Neuronal stem cell (in vitro differentiated cells): ENCODE results near the gene MCM10.
"Not testable (repeated sequence)": the region's sequence is repeated elsewhere in the genome, so short reads cannot be mapped to it uniquely, and the experiment has no call there.

Source experiments
- DNase-seq: peaks from one replicate; pipeline ENCODE4 v3.0.0-alpha.2; 2013; ENCODE audit warnings: low spot score
- H2AFZ ChIP-seq: one replicate; pipeline ENCODE4 v1.6.1; 2013; ENCODE audit warnings: mild to moderate bottlenecking, low read length, inconsistent platforms
- H2AK5ac ChIP-seq: 2 replicates; pipeline ENCODE4 v1.6.1; 2013; ENCODE audit warnings: low read depth, mild to moderate bottlenecking, inconsistent platforms, low read length, moderate library complexity, mixed read lengths
- H2BK120ac ChIP-seq: 2 replicates; pipeline ENCODE4 v1.6.1; 2013; ENCODE audit warnings: low read depth, mild to moderate bottlenecking, inconsistent platforms, low read length, moderate library complexity, mixed read lengths
- H2BK12ac ChIP-seq: one replicate; pipeline ENCODE4 v1.6.1; 2013; ENCODE audit warnings: low read length, inconsistent platforms
- H2BK15ac ChIP-seq: 2 replicates; pipeline ENCODE4 v1.6.1; 2013; ENCODE audit warnings: mild to moderate bottlenecking, low read length, inconsistent platforms, mixed read lengths
- H2BK5ac ChIP-seq: one replicate; pipeline ENCODE4 v1.6.1; 2013; ENCODE audit warnings: inconsistent platforms, mild to moderate bottlenecking, low read length, moderate library complexity
- H3K14ac ChIP-seq: one replicate; pipeline ENCODE4 v1.6.1; 2013; ENCODE audit warnings: low read length, inconsistent platforms
- H3K18ac ChIP-seq: 2 replicates; pipeline ENCODE4 v1.6.1; 2013; ENCODE audit warnings: low read length, inconsistent platforms
- H3K23ac ChIP-seq: 2 replicates; pipeline ENCODE4 v1.6.1; 2013; ENCODE audit warnings: low read depth, mild to moderate bottlenecking, mixed read lengths, low read length, inconsistent platforms; ENCODE audit not compliant: poor library complexity
- H3K27ac ChIP-seq: replicated peaks from 3 replicates; pipeline ENCODE4 v1.5.1; 2013; ENCODE audit warnings: low read length, inconsistent platforms
- H3K27me3 ChIP-seq, 3 experiments: 2 replicates each; pipeline ENCODE4 v1.6.1; 2013; ENCODE audit warnings: low read length in 3 of 3, mild to moderate bottlenecking in 2 of 3, inconsistent platforms in 1 of 3, low read depth in 1 of 3, mixed read lengths in 1 of 3, moderate library complexity in 1 of 3; ENCODE audit not compliant: control insufficient read depth in 3 of 3, insufficient read depth in 3 of 3
- H3K36me3 ChIP-seq, 2 donors: replicated peaks in 1 of 2; 2 replicates each; pipeline ENCODE4 v1.6.1; 2013; ENCODE audit warnings: low read length in 2 of 2; ENCODE audit not compliant: control insufficient read depth in 2 of 2, insufficient read depth in 2 of 2
- H3K4ac ChIP-seq: 2 replicates; pipeline ENCODE4 v1.6.1; 2013; ENCODE audit warnings: inconsistent platforms, mild to moderate bottlenecking, low read length, moderate library complexity
- H3K4me1 ChIP-seq, 2 donors: 1 replicate in 1 of 2; 2 replicates in 1 of 2; pipeline ENCODE4 v1.6.1; 2013; ENCODE audit warnings: low read length in 2 of 2, low read depth in 1 of 2; ENCODE audit not compliant: control insufficient read depth in 2 of 2, insufficient read depth in 1 of 2
- H3K4me2 ChIP-seq: one replicate; pipeline ENCODE4 v1.6.1; 2013; ENCODE audit warnings: mild to moderate bottlenecking, low read length, inconsistent platforms; ENCODE audit not compliant: insufficient read depth, poor library complexity, severe bottlenecking
- H3K4me3 ChIP-seq, 2 donors: 2 replicates each; pipeline ENCODE4 v1.5.1; 2013; ENCODE audit warnings: low read length in 2 of 2, mild to moderate bottlenecking in 2 of 2, inconsistent platforms in 1 of 2, moderate library complexity in 1 of 2
- H3K79me1 ChIP-seq: one replicate; pipeline ENCODE4 v1.6.1; 2013; ENCODE audit warnings: low read depth, mild to moderate bottlenecking, inconsistent platforms, low read length, moderate library complexity
- H3K9ac ChIP-seq: one replicate; pipeline ENCODE4 v1.6.1; 2013; ENCODE audit warnings: mild to moderate bottlenecking, low read depth, low read length, inconsistent platforms; ENCODE audit not compliant: poor library complexity
- H3K9me3 ChIP-seq, 2 donors: replicated peaks in 1 of 2; 2 replicates each; pipeline versions ENCODE3 to v1.6.1; 2013; ENCODE audit warnings: low read length in 2 of 2, mild to moderate bottlenecking in 2 of 2, inconsistent platforms in 1 of 2, low read depth in 1 of 2, mixed read lengths in 1 of 2, moderate library complexity in 1 of 2; ENCODE audit not compliant: control insufficient read depth in 2 of 2, insufficient read depth in 1 of 2
- H4K8ac ChIP-seq: one replicate; pipeline ENCODE4 v1.6.1; 2013; ENCODE audit warnings: low read depth, mild to moderate bottlenecking, inconsistent platforms, low read length, moderate library complexity
- H4K91ac ChIP-seq: one replicate; pipeline ENCODE4 v1.6.1; 2013; ENCODE audit warnings: low read length, low read depth, mild to moderate bottlenecking, inconsistent platforms; ENCODE audit not compliant: poor library complexity
- WGBS, 2 donors: extraction: QIAGEN DNeasy Blood & Tissue Kit; methylation state at CpG; one replicate each; pipeline ENCODE4 v1.1.7; 2013; ENCODE audit warnings: missing lambda C conversion rate in 2 of 2, mixed read lengths in 1 of 2; ENCODE audit not compliant: insufficient read length in 2 of 2, insufficient replicate concordance in 1 of 2; ENCODE audit errors: extremely low coverage in 2 of 2; 5-methylcytosine and 5-hydroxymethylcytosine counted together

The MCM10 gene

DNA sequence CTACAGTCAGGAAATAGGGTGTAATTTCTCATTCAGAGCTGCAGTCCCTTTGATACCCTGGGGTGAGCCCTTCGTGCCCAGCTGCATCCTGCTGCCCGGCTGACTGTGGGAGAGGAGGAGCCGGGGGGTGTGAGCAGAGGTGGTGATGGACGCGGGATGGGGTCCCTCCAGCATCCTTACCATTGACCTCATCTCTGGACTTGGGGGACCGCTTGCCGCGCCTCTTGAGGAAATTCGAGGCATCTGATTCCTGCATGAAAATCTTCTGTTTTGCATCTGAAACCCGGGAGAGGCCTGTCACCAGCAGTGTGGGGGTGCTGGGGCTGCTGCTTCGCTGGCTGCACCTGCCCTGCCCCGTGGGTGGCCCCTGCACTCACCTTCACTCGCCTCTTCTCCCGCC is 72.0 kb downstream of the MCM10 start:
- DNase-seq: no peak
- H3K27me3 ChIP-seq: peaks cover 0 to 5% (median 0%) of the 10 kb centered on the region in 3 experiments
- WGBS, 2 donors: no CpG with 5 or more reads among the region's 14 CpGs

DNA sequence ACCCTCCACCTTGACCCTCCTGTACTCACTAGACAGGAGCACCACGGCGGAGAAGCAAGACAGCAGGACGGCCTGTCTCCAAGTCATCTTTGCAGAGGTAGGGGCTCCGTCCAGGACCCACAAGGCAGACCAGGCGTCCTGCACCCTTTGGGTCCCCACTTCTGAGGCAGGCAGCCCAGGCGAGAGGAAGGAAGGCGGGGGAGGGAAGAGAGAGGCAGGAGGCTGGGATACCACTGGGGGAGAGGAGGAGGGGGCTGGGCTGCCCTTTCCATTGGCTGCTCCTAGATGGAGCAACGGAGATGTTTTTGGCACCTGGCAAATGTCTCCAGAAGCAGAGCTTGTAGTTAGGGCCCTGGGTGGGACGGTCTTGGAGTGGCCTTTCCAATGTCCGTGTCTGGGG is 72.8 kb downstream of the MCM10 start, which contains the start of gene UCMA:
Gene UCMA, minus strand, starts transcription at position 203 of the 400 bp plus-strand sequence. Its CDS starts 116 bp downstream, at position 87.
- Histone ChIP-seq H2BK12ac (no peak within 1 kb of the TSS), H3K9ac (no peak within 1 kb of the TSS), H3K4me1 (no peaks in the 10 kb centered on the region), H3K18ac (peak within 1 kb of the TSS; percentile 45), H2AFZ (peak within 1 kb of the TSS; percentile 17), H3K4me2 (no peak within 1 kb of the TSS), H3K4me3 (no peak within 1 kb of the TSS), H2BK15ac (no peak within 1 kb of the TSS), H2BK5ac (no peak within 1 kb of the TSS), H3K14ac (peak within 1 kb of the TSS; percentile 67), H3K4ac (no peak within 1 kb of the TSS), H4K8ac (no peak within 1 kb of the TSS), H3K27me3 (peaks cover 0 to 5% (median 0%) of the 10 kb centered on the region in 3 experiments), H3K79me1 (no peaks in the 10 kb centered on the region), H2AK5ac (no peak within 1 kb of the TSS), H3K27ac (no peak within 1 kb of the TSS), H3K9me3 (no peaks in the 10 kb centered on the region), H3K23ac (peak within 1 kb of the TSS; percentile 25), H2BK120ac (no peak within 1 kb of the TSS), H3K36me3 (no peaks in the 10 kb centered on the region), H4K91ac (no peak within 1 kb of the TSS)
- WGBS, 2 donors: no CpG with 5 or more reads among the region's 10 CpGs
- no peak for DNase-seq

More for the DNA sequence above, 72.0 kb downstream of the MCM10 start:
- H3K14ac ChIP-seq: peak overlapping the region; percentile 67
- no peak overlapping the region for H2BK12ac ChIP-seq
- H3K18ac ChIP-seq: no peak overlapping the region
- no peak overlapping the region for H2BK120ac ChIP-seq
- no peaks in the 10 kb centered on the region for H3K9me3 ChIP-seq
- no peak overlapping the region for H2BK5ac ChIP-seq
- no peak overlapping the region for H2AFZ ChIP-seq
- no peaks in the 10 kb centered on the region for H3K79me1 ChIP-seq
- H3K4me3 ChIP-seq: no peak overlapping the region
- H3K4me2 ChIP-seq: no peak overlapping the region
- H3K27ac ChIP-seq: no peak overlapping the region
- no peak overlapping the region for H2BK15ac ChIP-seq
- no peak overlapping the region for H2AK5ac ChIP-seq
- no peak overlapping the region for H4K91ac ChIP-seq
- no peaks in the 10 kb centered on the region for H3K36me3 ChIP-seq
- H4K8ac ChIP-seq: no peak overlapping the region
- H3K9ac ChIP-seq: no peak overlapping the region
- H3K4me1 ChIP-seq: no peaks in the 10 kb centered on the region
- H3K23ac ChIP-seq: peak overlapping the region; percentile 25
- H3K4ac ChIP-seq: no peak overlapping the region

DNA sequence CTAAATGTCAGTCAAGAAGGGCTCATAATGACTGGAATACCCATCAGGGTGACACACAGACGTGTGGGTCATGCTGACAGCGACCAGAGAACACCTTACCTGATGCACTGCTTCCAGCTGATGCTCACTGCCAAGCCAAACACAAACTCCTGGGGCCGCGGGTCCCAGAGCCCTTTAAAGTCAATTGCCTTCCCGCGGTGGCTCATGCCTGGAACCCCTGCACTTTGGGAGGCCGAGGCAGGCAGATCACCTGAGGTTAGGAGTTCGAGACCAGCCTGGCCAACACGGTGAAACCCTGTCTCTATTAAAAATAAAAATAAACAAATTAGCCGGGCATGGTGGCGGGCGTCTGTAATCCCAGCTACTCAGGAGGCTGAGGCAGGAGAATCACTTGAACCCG is 73.4 kb downstream of the MCM10 start:
- H4K8ac ChIP-seq, H2BK5ac ChIP-seq, H3K27ac ChIP-seq, H3K4me2 ChIP-seq, H3K4me1 ChIP-seq, H3K14ac ChIP-seq, H3K27me3 ChIP-seq, DNase-seq, H3K9ac ChIP-seq, H2BK12ac ChIP-seq, H3K23ac ChIP-seq, H2BK120ac ChIP-seq, H4K91ac ChIP-seq, H3K18ac ChIP-seq, H2AK5ac ChIP-seq, H2AFZ ChIP-seq, H2BK15ac ChIP-seq, H3K9me3 ChIP-seq, H3K4ac ChIP-seq, H3K79me1 ChIP-seq, H3K4me3 ChIP-seq, H3K36me3 ChIP-seq: not testable (repeated sequence)
- WGBS, 2 donors: no CpG with 5 or more reads among the region's 13 CpGs

DNA sequence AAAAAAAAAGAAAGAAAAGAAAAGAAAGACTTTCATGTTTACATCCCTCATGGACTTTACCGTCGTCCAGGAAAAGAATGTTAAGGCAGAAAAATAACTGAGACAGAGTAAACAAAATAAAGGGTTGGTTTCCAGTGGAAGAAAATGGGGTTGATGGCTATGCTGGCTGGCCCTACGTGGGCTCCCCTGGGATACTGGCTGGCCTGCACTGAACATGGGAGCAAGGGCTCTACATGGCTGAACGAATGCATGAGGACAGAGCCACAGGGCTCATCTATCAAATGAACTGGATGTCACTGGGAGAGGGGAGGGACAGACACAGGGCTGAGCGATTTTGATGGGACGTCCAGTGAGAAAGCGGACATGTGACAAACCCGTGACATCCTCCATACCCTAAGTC is 75.3 kb downstream of the MCM10 start:
- no CpG with 5 or more reads among the region's 8 CpGs for WGBS, 2 donors
- H4K91ac ChIP-seq: no peak overlapping the region
- no peak overlapping the region for H2AFZ ChIP-seq
- H3K36me3 ChIP-seq: no peaks in the 10 kb centered on the region
- no peak for DNase-seq
- no peaks in the 10 kb centered on the region for H3K79me1 ChIP-seq
- H3K27ac ChIP-seq: no peak overlapping the region
- H3K9ac ChIP-seq: no peak overlapping the region
- H3K18ac ChIP-seq: no peak overlapping the region
- no peaks in the 10 kb centered on the region for H3K4me1 ChIP-seq
- H3K4me2 ChIP-seq: no peak overlapping the region
- no peak overlapping the region for H3K4ac ChIP-seq
- no peak overlapping the region for H3K4me3 ChIP-seq
- H3K23ac ChIP-seq: no peak overlapping the region
- no peak overlapping the region for H2BK12ac ChIP-seq
- H2BK15ac ChIP-seq: no peak overlapping the region
- H3K9me3 ChIP-seq: no peaks in the 10 kb centered on the region
- H2AK5ac ChIP-seq: no peak overlapping the region
- H3K14ac ChIP-seq: no peak overlapping the region
- H4K8ac ChIP-seq: no peak overlapping the region
- H2BK5ac ChIP-seq: no peak overlapping the region
- H3K27me3 ChIP-seq: peaks cover 0 to 5% (median 0%) of the 10 kb centered on the region in 3 experiments
- H2BK120ac ChIP-seq: no peak overlapping the region
